Measurements from ENCODE around the gene ZBTB40. TPM values are rescaled to one million over a fixed set of nuclear protein-coding genes. Genes with fewer than 3 reads are reported as not detected.

ZBTB40 gene
- total and polyA plus RNA-seq, 2 of the 13 experiments (the other 11 are each of a cell fraction or from before 2014, with no cell fraction given): 8.8 to 16.5 TPM

DNA sequence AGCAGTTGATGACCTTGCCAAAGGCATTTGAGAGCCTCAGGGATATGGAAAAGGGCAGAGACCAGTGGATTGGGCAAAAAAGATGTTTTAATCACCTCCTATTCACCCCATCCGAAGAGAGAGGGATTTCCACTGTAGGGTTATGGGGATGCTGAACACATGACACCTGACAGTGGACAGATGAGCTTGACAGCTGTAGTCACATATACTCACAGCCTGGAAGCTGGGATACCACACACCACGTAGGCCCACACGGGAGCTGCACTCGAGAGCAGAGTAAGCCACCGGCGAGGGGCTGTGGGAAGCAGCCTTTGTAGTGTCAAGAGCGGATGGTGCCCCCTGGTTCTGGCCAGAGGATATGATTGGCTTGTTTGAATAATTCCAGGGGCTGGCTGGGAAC is 20.0 kb downstream of the ZBTB40 start:
- Histone ChIP-seq H4K20me1 (ENCODE audit: insufficient read depth, low read length) (no peaks in the 10 kb centered on the region; the same call in 1 of the 2 replicates), H2AFZ (ENCODE audit: low read length) (no peak overlapping the region), H3K4me3 (replicated peaks in 1 of 3; ENCODE audit: insufficient read depth in 1 of 3, low read depth in 2 of 3, low read length in 3 of 3) (no peak overlapping the region), H3K36me3 (replicated peaks in 1 of 2; ENCODE audit: control insufficient read depth in 1 of 2, insufficient read depth in 2 of 2, low read length in 2 of 2) (peaks cover 0 to 7% of the 10 kb centered on the region in 2 experiments; a peak in 1 of 5 replicates), H3K9me3 (ENCODE audit: low read length) (no peaks in the 10 kb centered on the region), H3K4me2 (ENCODE audit: low read depth, low read length) (no peak overlapping the region), H3K9ac (ENCODE audit: insufficient read depth, low read depth, low read length) (no peak overlapping the region), H3K27ac (ENCODE audit: extremely low read length, insufficient read depth, low read length) (no peak overlapping the region), H3K79me2 (ENCODE audit: insufficient read depth, low read length) (peaks cover 61% of the 10 kb centered on the region), H3K27me3 (ENCODE audit: control insufficient read depth in 1 of 2, insufficient read depth in 2 of 2, low read length in 2 of 2) (no peaks in the 10 kb centered on the region), H3K4me1 (ENCODE audit: insufficient read depth, low read length) (peaks cover 38% of the 10 kb centered on the region)
- ChIA-PET CTCF (ENCODE audit: low intra/inter-chr PET ratio, low total read pairs) (no interaction called here), POLR2A (no interaction called here)
- no TSS peak for BruUV-seq (replicated peaks)
- DNase-seq (ENCODE audit: low spot score): no peak
- TF ChIP-seq ZNF850 (CRISPR knock-in tag; conservative IDR thresholded peaks at IDR 0.05) (no peak), MNT (IDR thresholded peaks at IDR 0.05) (no peak), THYN1 (CRISPR knock-in tag; IDR thresholded peaks at IDR 0.05; ENCODE audit: borderline replicate concordance, low read depth) (no peak), BRD4 (CRISPR knock-in tag; IDR thresholded peaks at IDR 0.05) (no peak), ZNF263 (CRISPR knock-in tag; IDR thresholded peaks at IDR 0.05) (no peak), ZNF569 (CRISPR knock-in tag; IDR thresholded peaks at IDR 0.05; ENCODE audit: borderline replicate concordance) (no peak), PCBP2 (optimal IDR thresholded peaks at IDR 0.05; ENCODE audit: low read depth, low read length, poor library complexity, severe bottlenecking) (no peak), ZSCAN21 (CRISPR knock-in tag; IDR thresholded peaks at IDR 0.05; ENCODE audit: borderline replicate concordance) (no peak), ZFP90 (CRISPR knock-in tag; IDR thresholded peaks at IDR 0.05; ENCODE audit: borderline replicate concordance) (no peak), HMG20A (CRISPR knock-in tag; IDR thresholded peaks at IDR 0.05; ENCODE audit: borderline replicate concordance) (no peak), ETV6 (CRISPR knock-in tag; conservative IDR thresholded peaks at IDR 0.05) (no peak), FOXK2 (IDR thresholded peaks at IDR 0.05) (no peak), AGO1 (IDR thresholded peaks at IDR 0.05; ENCODE audit: low read depth, low read length, poor library complexity, severe bottlenecking) (no peak), IKZF4 (CRISPR knock-in tag; IDR thresholded peaks at IDR 0.05; ENCODE audit: borderline replicate concordance, low read depth, not compliant biosample characterization) (no peak), MEIS2 (CRISPR knock-in tag; IDR thresholded peaks at IDR 0.05) (no peak), ETV5 (CRISPR knock-in tag; IDR thresholded peaks at IDR 0.05; ENCODE audit: borderline replicate concordance) (no peak)
- TF ChIP-seq, protein P1, sequence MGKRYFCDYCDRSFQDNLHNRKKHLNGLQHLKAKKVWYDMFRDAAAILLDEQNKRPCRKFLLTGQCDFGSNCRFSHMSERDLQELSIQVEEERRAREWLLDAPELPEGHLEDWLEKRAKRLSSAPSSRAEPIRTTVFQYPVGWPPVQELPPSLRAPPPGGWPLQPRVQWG (CRISPR knock-in tag; IDR thresholded peaks at IDR 0.05; ENCODE audit: borderline replicate concordance, low read depth): no peak
- TF ChIP-seq, protein P2, sequence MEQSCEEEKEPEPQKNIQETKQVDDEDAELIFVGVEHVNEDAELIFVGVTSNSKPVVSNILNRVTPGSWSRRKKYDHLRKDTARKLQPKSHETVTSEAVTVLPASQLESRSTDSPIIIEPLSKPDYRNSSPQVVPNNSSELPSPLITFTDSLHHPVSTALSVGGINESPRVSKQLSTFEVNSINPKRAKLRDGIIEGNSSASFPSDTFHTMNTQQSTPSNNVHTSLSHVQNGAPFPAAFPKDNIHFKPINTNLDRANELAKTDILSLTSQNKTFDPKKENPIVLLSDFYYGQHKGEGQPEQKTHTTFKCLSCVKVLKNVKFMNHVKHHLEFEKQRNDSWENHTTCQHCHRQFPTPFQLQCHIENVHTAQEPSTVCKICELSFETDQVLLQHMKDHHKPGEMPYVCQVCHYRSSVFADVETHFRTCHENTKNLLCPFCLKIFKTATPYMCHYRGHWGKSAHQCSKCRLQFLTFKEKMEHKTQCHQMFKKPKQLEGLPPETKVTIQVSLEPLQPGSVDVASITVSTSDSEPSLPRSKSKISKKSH (CRISPR knock-in tag; IDR thresholded peaks at IDR 0.05; ENCODE audit: borderline replicate concordance): no peak
- 92% methylated on average over 7 of the region's 7 CpGs for WGBS (ENCODE audit: low lambda C conversion rate)
- no peak for FAIRE-seq
- intact Hi-C loops (cut with micrococcal nuclease; ENCODE audit: unreplicated experiment): no loop called here
- no peak for ATAC-seq
- in situ Hi-C loops (cut with HindIII; ENCODE audit: extremely low pct_ligation_motif_present, low pct_unique_long_range_greater_than_20kb): no loop called here

Data from HepG2 (cell line).